Esophagus squamous epithelium (tissue), 4 donors: Measurements from ENCODE around the gene TMEM234.

ENCODE experiments used
- CTCF ChIP-seq, 6 experiments: fragments of 450-650 bp in 4 of 6; fragments of 200-600 bp in 2 of 6; sonication (generic) in 2 of 6; IDR thresholded peaks; one replicate each; pipeline ENCODE4 v1.5.1; 2016 to 2019; ENCODE audit warnings: antibody characterized with exemption in 6 of 6, mild to moderate bottlenecking in 4 of 6, moderate library complexity in 4 of 6
- POLR2A ChIP-seq, 4 donors: fragments of 450-650 bp; IDR thresholded peaks; one replicate each; pipeline ENCODE4 v1.6.1; 2017; ENCODE audit warnings: antibody characterized with exemption in 4 of 4, mild to moderate bottlenecking in 4 of 4, moderate library complexity in 3 of 4

- TF ChIP-seq CTCF (IDR thresholded peaks at IDR 0.05), result no peak
- no peak for TF ChIP-seq POLR2A (IDR thresholded peaks at IDR 0.05)
Measured at GRCh38 chr1:32181065-32181464, 41.1 kb downstream of the TMEM234 start.
